Neuronal stem cell (in vitro differentiated cells): ENCODE measurements around the gene PTPRE.

Experiments used
- DNase-seq: peaks from one replicate; pipeline ENCODE4 v3.0.0-alpha.2; 2013; ENCODE audit warnings: low spot score
- H2AFZ ChIP-seq: one replicate; pipeline ENCODE4 v1.6.1; 2013; ENCODE audit warnings: mild to moderate bottlenecking, low read length, inconsistent platforms
- H2AK5ac ChIP-seq: 2 replicates; pipeline ENCODE4 v1.6.1; 2013; ENCODE audit warnings: low read depth, mild to moderate bottlenecking, inconsistent platforms, low read length, moderate library complexity, mixed read lengths
- H2BK120ac ChIP-seq: 2 replicates; pipeline ENCODE4 v1.6.1; 2013; ENCODE audit warnings: low read depth, mild to moderate bottlenecking, inconsistent platforms, low read length, moderate library complexity, mixed read lengths
- H2BK12ac ChIP-seq: one replicate; pipeline ENCODE4 v1.6.1; 2013; ENCODE audit warnings: low read length, inconsistent platforms
- H2BK15ac ChIP-seq: 2 replicates; pipeline ENCODE4 v1.6.1; 2013; ENCODE audit warnings: mild to moderate bottlenecking, low read length, inconsistent platforms, mixed read lengths
- H2BK5ac ChIP-seq: one replicate; pipeline ENCODE4 v1.6.1; 2013; ENCODE audit warnings: inconsistent platforms, mild to moderate bottlenecking, low read length, moderate library complexity
- H3K14ac ChIP-seq: one replicate; pipeline ENCODE4 v1.6.1; 2013; ENCODE audit warnings: low read length, inconsistent platforms
- H3K18ac ChIP-seq: 2 replicates; pipeline ENCODE4 v1.6.1; 2013; ENCODE audit warnings: low read length, inconsistent platforms
- H3K23ac ChIP-seq: 2 replicates; pipeline ENCODE4 v1.6.1; 2013; ENCODE audit warnings: low read depth, mild to moderate bottlenecking, mixed read lengths, low read length, inconsistent platforms; ENCODE audit not compliant: poor library complexity
- H3K27ac ChIP-seq: replicated peaks from 3 replicates; pipeline ENCODE4 v1.5.1; 2013; ENCODE audit warnings: low read length, inconsistent platforms
- H3K27me3 ChIP-seq, 3 experiments: 2 replicates each; pipeline ENCODE4 v1.6.1; 2013; ENCODE audit warnings: low read length in 3 of 3, mild to moderate bottlenecking in 2 of 3, inconsistent platforms in 1 of 3, low read depth in 1 of 3, mixed read lengths in 1 of 3, moderate library complexity in 1 of 3; ENCODE audit not compliant: control insufficient read depth in 3 of 3, insufficient read depth in 3 of 3
- H3K36me3 ChIP-seq, 2 donors: replicated peaks in 1 of 2; 2 replicates each; pipeline ENCODE4 v1.6.1; 2013; ENCODE audit warnings: low read length in 2 of 2; ENCODE audit not compliant: control insufficient read depth in 2 of 2, insufficient read depth in 2 of 2
- H3K4ac ChIP-seq: 2 replicates; pipeline ENCODE4 v1.6.1; 2013; ENCODE audit warnings: inconsistent platforms, mild to moderate bottlenecking, low read length, moderate library complexity
- H3K4me1 ChIP-seq, 2 donors: 1 replicate in 1 of 2; 2 replicates in 1 of 2; pipeline ENCODE4 v1.6.1; 2013; ENCODE audit warnings: low read length in 2 of 2, low read depth in 1 of 2; ENCODE audit not compliant: control insufficient read depth in 2 of 2, insufficient read depth in 1 of 2
- H3K4me2 ChIP-seq: one replicate; pipeline ENCODE4 v1.6.1; 2013; ENCODE audit warnings: mild to moderate bottlenecking, low read length, inconsistent platforms; ENCODE audit not compliant: insufficient read depth, poor library complexity, severe bottlenecking
- H3K4me3 ChIP-seq, 2 donors: 2 replicates each; pipeline ENCODE4 v1.5.1; 2013; ENCODE audit warnings: low read length in 2 of 2, mild to moderate bottlenecking in 2 of 2, inconsistent platforms in 1 of 2, moderate library complexity in 1 of 2
- H3K79me1 ChIP-seq: one replicate; pipeline ENCODE4 v1.6.1; 2013; ENCODE audit warnings: low read depth, mild to moderate bottlenecking, inconsistent platforms, low read length, moderate library complexity
- H3K9ac ChIP-seq: one replicate; pipeline ENCODE4 v1.6.1; 2013; ENCODE audit warnings: mild to moderate bottlenecking, low read depth, low read length, inconsistent platforms; ENCODE audit not compliant: poor library complexity
- H3K9me3 ChIP-seq, 2 donors: replicated peaks in 1 of 2; 2 replicates each; pipeline versions ENCODE3 to v1.6.1; 2013; ENCODE audit warnings: low read length in 2 of 2, mild to moderate bottlenecking in 2 of 2, inconsistent platforms in 1 of 2, low read depth in 1 of 2, mixed read lengths in 1 of 2, moderate library complexity in 1 of 2; ENCODE audit not compliant: control insufficient read depth in 2 of 2, insufficient read depth in 1 of 2
- H4K8ac ChIP-seq: one replicate; pipeline ENCODE4 v1.6.1; 2013; ENCODE audit warnings: low read depth, mild to moderate bottlenecking, inconsistent platforms, low read length, moderate library complexity
- H4K91ac ChIP-seq: one replicate; pipeline ENCODE4 v1.6.1; 2013; ENCODE audit warnings: low read length, low read depth, mild to moderate bottlenecking, inconsistent platforms; ENCODE audit not compliant: poor library complexity
- WGBS, 2 donors: extraction: QIAGEN DNeasy Blood & Tissue Kit; methylation state at CpG; one replicate each; pipeline ENCODE4 v1.1.7; 2013; ENCODE audit warnings: missing lambda C conversion rate in 2 of 2, mixed read lengths in 1 of 2; ENCODE audit not compliant: insufficient read length in 2 of 2, insufficient replicate concordance in 1 of 2; ENCODE audit errors: extremely low coverage in 2 of 2; 5-methylcytosine and 5-hydroxymethylcytosine counted together

The PTPRE gene

DNA sequence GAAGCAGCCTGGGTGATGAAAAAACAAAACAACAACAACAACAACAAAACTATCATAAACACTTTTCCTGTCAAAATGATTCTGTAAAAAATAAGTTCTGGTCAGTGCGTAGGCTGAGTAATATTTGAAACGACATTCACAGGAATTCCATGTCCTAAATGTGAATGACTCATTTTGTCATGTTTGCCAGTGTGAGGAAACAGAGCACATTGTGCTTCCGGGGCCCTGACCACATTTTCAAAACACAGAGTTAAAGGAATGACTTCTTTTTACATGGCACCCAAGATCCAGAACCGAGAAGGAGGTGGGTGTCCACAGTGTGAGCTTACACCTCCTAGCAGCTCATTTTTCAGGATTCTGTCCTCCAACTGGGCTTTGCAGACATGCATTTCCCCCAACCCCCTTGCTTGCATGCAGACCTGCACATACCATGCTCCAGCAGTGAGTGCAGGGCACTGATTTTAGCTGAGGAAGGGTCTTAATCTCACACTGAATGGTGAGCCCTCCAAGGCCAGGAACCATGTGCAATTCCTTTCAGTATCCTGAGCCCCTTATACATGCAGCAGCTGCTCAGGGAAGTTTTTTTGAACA, 17.2 kb upstream of the PTPRE start:
- H2BK12ac ChIP-seq, result no peak overlapping the region
- no CpG with 5 or more reads among the region's 4 CpGs for WGBS, 2 donors
- no peak overlapping the region for H2BK15ac ChIP-seq
- H4K91ac ChIP-seq, result no peak overlapping the region
- H2BK5ac ChIP-seq, result no peak overlapping the region
- H3K4me3 ChIP-seq, result no peak overlapping the region
- peaks cover 0 to 6% (median 0%) of the 10 kb centered on the region in 3 experiments for H3K27me3 ChIP-seq
- no peaks in the 10 kb centered on the region for H3K36me3 ChIP-seq
- H2AFZ ChIP-seq, result no peak overlapping the region
- no peak overlapping the region for H3K4me2 ChIP-seq
- H3K18ac ChIP-seq, result no peak overlapping the region
- no peaks in the 10 kb centered on the region for H3K4me1 ChIP-seq
- no peaks in the 10 kb centered on the region for H3K79me1 ChIP-seq
- H2AK5ac ChIP-seq, result no peak overlapping the region
- H3K27ac ChIP-seq, result no peak overlapping the region
- H3K4ac ChIP-seq, result no peak overlapping the region
- no peak overlapping the region for H3K23ac ChIP-seq
- H3K9me3 ChIP-seq, result no peaks in the 10 kb centered on the region
- H3K14ac ChIP-seq, result no peak overlapping the region
- H4K8ac ChIP-seq, result no peak overlapping the region
- no peak for DNase-seq
- no peak overlapping the region for H2BK120ac ChIP-seq
- H3K9ac ChIP-seq, result no peak overlapping the region

GRCh38 chr10:127890216-127890615, 16.7 kb upstream of the PTPRE start:
- Histone ChIP-seq H2BK5ac (no peak overlapping the region), H2AFZ (no peak overlapping the region), H3K14ac (no peak overlapping the region), H3K4me2 (no peak overlapping the region), H3K4me1 (no peaks in the 10 kb centered on the region), H3K4me3 (no peak overlapping the region), H4K91ac (no peak overlapping the region), H3K36me3 (no peaks in the 10 kb centered on the region), H4K8ac (no peak overlapping the region), H3K79me1 (no peaks in the 10 kb centered on the region), H3K27me3 (peaks cover 0 to 6% (median 0%) of the 10 kb centered on the region in 3 experiments), H3K4ac (no peak overlapping the region), H3K9ac (no peak overlapping the region), H3K18ac (no peak overlapping the region), H2BK12ac (no peak overlapping the region), H3K27ac (no peak overlapping the region), H3K9me3 (no peaks in the 10 kb centered on the region), H3K23ac (no peak overlapping the region), H2AK5ac (no peak overlapping the region), H2BK15ac (no peak overlapping the region), H2BK120ac (no peak overlapping the region)
- WGBS, 2 donors, result no CpG with 5 or more reads among the region's 3 CpGs
- DNase-seq, result no peak

GRCh38 chr10:127890832-127891334, 16.0 kb upstream of the PTPRE start:
- Histone ChIP-seq H4K8ac (no peak overlapping the region), H3K27me3 (peaks cover 0 to 6% (median 0%) of the 10 kb centered on the region in 3 experiments), H2BK12ac (no peak overlapping the region), H3K23ac (no peak overlapping the region), H2BK15ac (no peak overlapping the region), H4K91ac (no peak overlapping the region), H2BK120ac (no peak overlapping the region), H3K18ac (no peak overlapping the region), H2AK5ac (no peak overlapping the region), H2BK5ac (no peak overlapping the region), H3K4me2 (no peak overlapping the region), H3K14ac (no peak overlapping the region), H2AFZ (no peak overlapping the region), H3K9me3 (no peaks in the 10 kb centered on the region), H3K9ac (no peak overlapping the region), H3K36me3 (no peaks in the 10 kb centered on the region), H3K4ac (no peak overlapping the region), H3K4me1 (no peaks in the 10 kb centered on the region), H3K27ac (no peak overlapping the region), H3K79me1 (no peaks in the 10 kb centered on the region), H3K4me3 (no peak overlapping the region)
- no peak for DNase-seq
- WGBS, 2 donors, result no CpG with 5 or more reads among the region's 3 CpGs

- DNase-seq, result no peak
- no peaks in the 10 kb centered on the region for H3K36me3 ChIP-seq
- no peak within 1 kb of the TSS for H2AK5ac ChIP-seq
- no peak within 1 kb of the TSS for H2BK120ac ChIP-seq
- no peak within 1 kb of the TSS for H3K18ac ChIP-seq
- H3K27me3 ChIP-seq, result peaks cover 0 to 6% (median 0%) of the 10 kb centered on the region in 3 experiments
- H2BK5ac ChIP-seq, result no peak within 1 kb of the TSS
- no peaks in the 10 kb centered on the region for H3K4me1 ChIP-seq
- no peak within 1 kb of the TSS for H3K14ac ChIP-seq
- H3K79me1 ChIP-seq, result no peaks in the 10 kb centered on the region
- no peak within 1 kb of the TSS for H3K4me2 ChIP-seq
- no peaks in the 10 kb centered on the region for H3K9me3 ChIP-seq
- H2BK15ac ChIP-seq, result no peak within 1 kb of the TSS
- no peak within 1 kb of the TSS for H2BK12ac ChIP-seq
- no peak within 1 kb of the TSS for H3K4ac ChIP-seq
- no peak within 1 kb of the TSS for H4K8ac ChIP-seq
- H3K9ac ChIP-seq, result no peak within 1 kb of the TSS
- H3K4me3 ChIP-seq, result no peak within 1 kb of the TSS
- H3K27ac ChIP-seq, result no peak within 1 kb of the TSS
- no peak within 1 kb of the TSS for H4K91ac ChIP-seq
- no peak within 1 kb of the TSS for H2AFZ ChIP-seq
- H3K23ac ChIP-seq, result no peak within 1 kb of the TSS
Measured at GRCh38 chr10:127892743-127893142, 14.2 kb upstream of the PTPRE start, which contains the start of gene CLRN3. CLRN3 (minus strand) TSS chr10:127892941; CDS start chr10:127892784, 157 bp downstream.
